Adrenal gland (tissue), 5 donors: ENCODE results near the gene PRKG1.

Source experiments
- POLR2A ChIP-seq, 2 donors: fragments of 450-650 bp; IDR thresholded peaks; one replicate each; pipeline ENCODE4 v1.6.1; 2017; ENCODE audit warnings: antibody characterized with exemption in 2 of 2, mild to moderate bottlenecking in 2 of 2, moderate library complexity in 1 of 2
- TF ChIP-seq, protein P1 (sequence below), 6 experiments: fragments of 450-650 bp in 4 of 6; fragments of 200-600 bp in 2 of 6; sonication (generic) in 1 of 6; IDR thresholded peaks; 1 replicate in 5 of 6; 2 replicates in 1 of 6; pipeline versions ENCODE4 v1.5.1 to v1.8.0; 2016 to 2021; ENCODE audit warnings: antibody characterized with exemption in 6 of 6, mild to moderate bottlenecking in 2 of 6, moderate library complexity in 1 of 6
- donor health status: DM: no; HTN: no; CAD: no.

DNA sequence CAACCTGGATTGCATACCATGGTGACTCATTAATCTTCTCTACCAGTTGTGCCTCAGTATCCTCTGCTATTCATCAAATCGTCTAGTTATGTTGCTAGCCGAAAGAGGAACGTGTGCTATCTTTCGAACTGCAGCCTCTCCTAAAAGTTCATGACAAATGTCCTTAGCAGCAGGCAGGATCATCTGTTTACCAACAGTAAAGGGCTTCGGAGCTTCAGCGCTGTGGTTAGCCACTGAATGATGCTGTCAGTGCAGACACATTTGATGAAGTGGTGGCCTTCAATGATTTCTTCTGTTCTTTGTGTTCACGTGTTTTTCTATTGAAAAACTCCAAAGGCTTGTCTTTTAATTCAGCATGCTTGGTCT, 556.3 kb downstream of the PRKG1 start:
- TF ChIP-seq, protein P1, sequence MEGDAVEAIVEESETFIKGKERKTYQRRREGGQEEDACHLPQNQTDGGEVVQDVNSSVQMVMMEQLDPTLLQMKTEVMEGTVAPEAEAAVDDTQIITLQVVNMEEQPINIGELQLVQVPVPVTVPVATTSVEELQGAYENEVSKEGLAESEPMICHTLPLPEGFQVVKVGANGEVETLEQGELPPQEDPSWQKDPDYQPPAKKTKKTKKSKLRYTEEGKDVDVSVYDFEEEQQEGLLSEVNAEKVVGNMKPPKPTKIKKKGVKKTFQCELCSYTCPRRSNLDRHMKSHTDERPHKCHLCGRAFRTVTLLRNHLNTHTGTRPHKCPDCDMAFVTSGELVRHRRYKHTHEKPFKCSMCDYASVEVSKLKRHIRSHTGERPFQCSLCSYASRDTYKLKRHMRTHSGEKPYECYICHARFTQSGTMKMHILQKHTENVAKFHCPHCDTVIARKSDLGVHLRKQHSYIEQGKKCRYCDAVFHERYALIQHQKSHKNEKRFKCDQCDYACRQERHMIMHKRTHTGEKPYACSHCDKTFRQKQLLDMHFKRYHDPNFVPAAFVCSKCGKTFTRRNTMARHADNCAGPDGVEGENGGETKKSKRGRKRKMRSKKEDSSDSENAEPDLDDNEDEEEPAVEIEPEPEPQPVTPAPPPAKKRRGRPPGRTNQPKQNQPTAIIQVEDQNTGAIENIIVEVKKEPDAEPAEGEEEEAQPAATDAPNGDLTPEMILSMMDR (IDR thresholded peaks at IDR 0.05) = no peak
- TF ChIP-seq POLR2A (IDR thresholded peaks at IDR 0.05) = no peak
